PC-9 (cell line): ENCODE results near the gene TMEM234. TPM values are rescaled to one million over a fixed set of nuclear protein-coding genes. Genes with fewer than 3 reads are reported as not detected.

Experiments used
- BruUV-seq: library from RNA; stranded (reverse); fragments of 400-500 nt; replicated peaks from 2 replicates; lab custom pipeline; 2021; lab: Mats Ljungman, UMichigan
- CTCF ChIA-PET: fragments of 300-600 bp; sonication (Branson Sonifier 250); formaldehyde crosslinking; loops from one replicate; lab custom pipeline; 2022; ENCODE audit warnings: antibody characterized with exemption; lab: Charles Lee
- POLR2A ChIA-PET: fragments of 300-600 bp; sonication (Branson Sonifier 250); formaldehyde crosslinking; loops from one replicate; lab custom pipeline; 2022; ENCODE audit warnings: antibody characterized with exemption; ENCODE audit not compliant: unreplicated experiment; lab: Charles Lee
- DNase-seq, 2 experiments: peaks; one replicate each; pipeline versions ENCODE4 v3.0.0 to v3.0.0-alpha.2; 2015 to 2022; ENCODE audit warnings: mixed read lengths in 1 of 2
- H2AFZ ChIP-seq: fragments of 200-600 bp; sonication (generic); 2 replicates; pipeline ENCODE4 v1.8.1; 2017; ENCODE audit warnings: antibody characterized with exemption
- H3F3A ChIP-seq: fragments of 200-600 bp; sonication (generic); 2 replicates; pipeline ENCODE4 v1.8.1; 2017; ENCODE audit warnings: antibody characterized with exemption, mild to moderate bottlenecking, low read depth; ENCODE audit not compliant: insufficient read depth
- H3K27ac ChIP-seq: fragments of 200-600 bp; sonication (generic); 2 replicates; pipeline ENCODE4 v1.6.1; 2016; ENCODE audit warnings: mixed run types
- H3K27me3 ChIP-seq: fragments of 200-600 bp; sonication (generic); 2 replicates; pipeline ENCODE4 v1.6.1; 2016; ENCODE audit warnings: low read depth, mixed run types; ENCODE audit not compliant: insufficient read depth
- H3K36me3 ChIP-seq: fragments of 200-600 bp; sonication (generic); 2 replicates; pipeline ENCODE4 v1.6.1; 2016; ENCODE audit warnings: low read depth, mixed run types
- H3K4me1 ChIP-seq: fragments of 200-600 bp; sonication (generic); replicated peaks from 2 replicates; pipeline ENCODE4 v1.6.1; 2016; ENCODE audit warnings: mixed run types; ENCODE audit not compliant: insufficient read depth
- H3K4me2 ChIP-seq: fragments of 200-600 bp; sonication (generic); 2 replicates; pipeline ENCODE4 v1.6.1; 2017; ENCODE audit warnings: mixed run types
- H3K4me3 ChIP-seq: fragments of 200-600 bp; sonication (generic); 2 replicates; pipeline ENCODE4 v1.6.1; 2016; ENCODE audit warnings: mixed run types
- H3K79me2 ChIP-seq: fragments of 200-600 bp; sonication (generic); 2 replicates; pipeline ENCODE4 v1.6.1; 2017; ENCODE audit warnings: low read depth, mixed run types
- H3K9me2 ChIP-seq: fragments of 200-600 bp; sonication (generic); 2 replicates; pipeline ENCODE4 v1.8.1; 2017; ENCODE audit warnings: mild to moderate bottlenecking; ENCODE audit not compliant: insufficient read depth
- H3K9me3 ChIP-seq: fragments of 200-600 bp; sonication (generic); 2 replicates; pipeline ENCODE4 v1.8.1; 2016; ENCODE audit warnings: low read depth; ENCODE audit not compliant: insufficient read depth
- H4K20me1 ChIP-seq: fragments of 200-600 bp; sonication (generic); 2 replicates; pipeline ENCODE4 v1.8.1; 2017; ENCODE audit not compliant: insufficient read depth
- CTCF ChIP-seq: fragments of 200-600 bp; sonication (generic); conservative IDR thresholded peaks from 2 replicates; pipeline ENCODE4 v1.6.1; 2017; ENCODE audit warnings: mixed run types, antibody characterized with exemption, mild to moderate bottlenecking, moderate library complexity
- EZH2 ChIP-seq: fragments of 200-600 bp; sonication (generic); IDR thresholded peaks from 2 replicates; pipeline ENCODE4 v1.8.0; 2017; ENCODE audit warnings: antibody characterized with exemption, low read depth
- intact Hi-C: fragments of 100-400 bp; cut with micrococcal nuclease; formaldehyde crosslinking; loops from one replicate; pipeline ENCODE4 v1.10.0; 2022; ENCODE audit not compliant: unreplicated experiment
- total RNA-seq: library from RNA; stranded (reverse); gene quantifications from 2 replicates; pipeline ENCODE4 v1.2.3, GENCODE V29; 2021

Gene TMEM234
- total RNA-seq, 1 experiment from 2014 or later = 14.1 TPM

DNA sequence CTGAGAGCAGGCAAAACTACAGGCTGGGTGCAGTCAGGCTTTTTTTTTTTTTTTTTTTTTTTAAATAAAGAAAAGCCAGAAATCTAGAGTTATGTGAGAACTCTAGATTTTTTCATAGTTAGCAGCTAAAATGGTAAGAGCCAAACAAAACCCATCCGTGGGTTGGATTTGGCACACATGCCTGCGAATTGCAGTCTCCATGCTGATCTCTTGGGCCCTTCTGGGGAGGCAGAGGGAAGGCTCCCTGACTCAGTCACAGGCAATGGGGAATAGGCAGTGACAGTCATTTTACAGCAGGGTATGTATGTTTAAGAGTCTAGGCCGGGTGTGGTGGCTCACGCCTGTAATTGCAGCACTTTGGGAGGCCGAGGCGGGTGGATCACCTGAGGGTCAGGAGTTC is 40.1 kb downstream of the TMEM234 start:
- Histone ChIP-seq H3F3A (peaks cover 39% of the 10 kb centered on the region), H3K79me2 (peaks cover 62% of the 10 kb centered on the region), H3K9me2 (no peaks in the 10 kb centered on the region), H3K4me2 (peak overlapping the region; percentile 84; the same call in 1 of the 2 replicates), H3K4me3 (no peak overlapping the region), H3K27ac (no peak overlapping the region), H3K27me3 (no peaks in the 10 kb centered on the region), H3K36me3 (peaks cover 48% of the 10 kb centered on the region), H4K20me1 (peaks cover 26% of the 10 kb centered on the region; the same call in 1 of the 2 replicates), H3K4me1 (peaks cover 29% of the 10 kb centered on the region), H2AFZ (no peak overlapping the region), H3K9me3 (no peaks in the 10 kb centered on the region)
- CTCF ChIA-PET = no interaction called here
- no peak for TF ChIP-seq CTCF
- no peak for TF ChIP-seq EZH2
- no TSS peak for BruUV-seq
- intact Hi-C loops = no loop called here
- POLR2A ChIA-PET = no interaction called here
- no peak for DNase-seq

DNA sequence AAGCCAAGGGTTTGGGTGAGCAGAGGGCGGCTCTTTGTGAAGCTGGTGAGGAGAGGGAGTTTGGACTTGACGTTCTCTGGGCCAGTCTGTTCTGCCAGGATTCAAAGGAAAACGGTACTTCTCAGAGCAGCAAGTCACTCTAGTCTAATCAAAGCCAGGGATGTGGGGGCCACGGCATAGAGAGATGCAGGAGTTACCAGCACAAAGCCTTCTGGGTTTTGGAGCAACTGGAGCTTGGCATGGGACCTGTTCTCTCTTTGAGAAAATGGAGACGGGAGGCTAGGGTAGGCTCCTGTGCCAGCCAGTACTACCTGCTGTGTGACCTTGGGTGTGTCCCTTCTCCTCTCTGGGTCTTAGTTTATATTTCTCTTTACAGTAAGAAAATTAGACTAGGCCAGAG is 40.6 kb downstream of the TMEM234 start:
- H3K27ac ChIP-seq = no peak overlapping the region
- H3K9me3 ChIP-seq = no peaks in the 10 kb centered on the region
- no peaks in the 10 kb centered on the region for H3K9me2 ChIP-seq
- DNase-seq = no peak
- CTCF ChIA-PET = no interaction called here
- peaks cover 43% of the 10 kb centered on the region for H3K36me3 ChIP-seq
- TF ChIP-seq CTCF (no peak), EZH2 (no peak)
- no peak overlapping the region for H2AFZ ChIP-seq
- H3K4me1 ChIP-seq = peaks cover 29% of the 10 kb centered on the region
- intact Hi-C loops = no loop called here
- H3K4me2 ChIP-seq = peak overlapping the region; percentile 84
- no peak overlapping the region for H3K4me3 ChIP-seq
- H4K20me1 ChIP-seq = peaks cover 21% of the 10 kb centered on the region; the same call in 1 of the 2 replicates
- peaks cover 57% of the 10 kb centered on the region for H3K79me2 ChIP-seq
- H3K27me3 ChIP-seq = no peaks in the 10 kb centered on the region
- BruUV-seq = no TSS peak
- POLR2A ChIA-PET = no interaction called here
- peaks cover 41% of the 10 kb centered on the region for H3F3A ChIP-seq

DNA sequence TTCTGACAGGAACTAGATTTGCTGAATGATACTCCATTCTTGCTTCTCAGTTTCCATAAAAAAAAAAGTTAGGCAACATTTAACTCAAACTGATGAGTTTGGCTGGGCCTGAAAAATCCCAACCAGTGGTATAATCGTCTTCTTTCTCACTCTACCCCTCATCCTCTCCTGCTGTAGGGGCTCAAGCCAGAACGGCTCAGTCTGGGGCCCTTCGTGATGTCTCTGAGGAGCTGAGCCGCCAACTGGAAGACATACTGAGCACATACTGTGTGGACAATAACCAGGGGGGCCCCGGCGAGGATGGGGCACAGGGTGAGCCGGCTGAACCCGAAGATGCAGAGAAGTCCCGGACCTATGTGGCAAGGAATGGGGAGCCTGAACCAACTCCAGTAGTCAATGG is 41.1 kb downstream of the TMEM234 start:
- peaks cover 29% of the 10 kb centered on the region for H3K4me1 ChIP-seq
- DNase-seq = no peak
- peaks cover 42% of the 10 kb centered on the region for H3K36me3 ChIP-seq
- no peaks in the 10 kb centered on the region for H3K9me2 ChIP-seq
- no peaks in the 10 kb centered on the region for H3K9me3 ChIP-seq
- no peak for TF ChIP-seq CTCF
- no peak for TF ChIP-seq EZH2
- H3K27ac ChIP-seq = no peak overlapping the region
- POLR2A ChIA-PET = interaction anchor here (0.6 to 1.0 kb wide), 2 partner anchors 108 to 116 kb away, joined by 3 to 8 read pairs; partner anchors contain the start of gene TMEM39B
- H3F3A ChIP-seq = peaks cover 43% of the 10 kb centered on the region
- peaks cover 16% of the 10 kb centered on the region; the same call in 1 of the 2 replicates for H4K20me1 ChIP-seq
- peak overlapping the region; percentile 84 for H3K4me2 ChIP-seq
- peak overlapping the region; percentile 93 for H3K4me3 ChIP-seq
- intact Hi-C loops = no loop called here
- no TSS peak for BruUV-seq
- H3K27me3 ChIP-seq = no peaks in the 10 kb centered on the region
- CTCF ChIA-PET = no interaction called here
- H2AFZ ChIP-seq = no peak overlapping the region
- peaks cover 52% of the 10 kb centered on the region for H3K79me2 ChIP-seq
